Naive thymus-derived CD4-positive, alpha-beta T cell (primary cell): ENCODE measurements around the gene PCSK4. TPM values are rescaled to one million over a fixed set of nuclear protein-coding genes. Genes with fewer than 3 reads are reported as not detected.

Source experiments
- ATAC-seq: fragments of 150-1000 bp; cut with Tn5 transposase; 2 replicates; pipeline ENCODE4 v1.10.0; 2021; ENCODE audit warnings: mild to moderate bottlenecking, moderate library complexity
- CTCF ChIA-PET: fragments of 350-600 bp; sonication (Branson Sonifier 250); formaldehyde crosslinking; loops from one replicate; lab custom pipeline; 2021; ENCODE audit warnings: antibody characterized with exemption; lab: Charles Lee
- POLR2A ChIA-PET: fragments of 350-600 bp; sonication (Branson Sonifier 250); formaldehyde crosslinking; loops from one replicate; lab custom pipeline; 2021; ENCODE audit warnings: antibody characterized with exemption, inconsistent platforms; lab: Charles Lee
- DNase-seq, 9 donors: peaks; one replicate each; pipeline versions ENCODE4 v3.0.0 to v3.0.0-alpha.2; 2020 to 2022; ENCODE audit warnings: mixed read lengths in 1 of 9
- H3K27ac ChIP-seq: one replicate; pipeline ENCODE4 v1.7.0; 2013; ENCODE audit warnings: mild to moderate bottlenecking, low read depth, low read length, moderate library complexity
- H3K27me3 ChIP-seq, 2 donors: one replicate each; pipeline ENCODE4 v1.7.0; 2013; ENCODE audit warnings: low read length in 2 of 2, mild to moderate bottlenecking in 2 of 2, moderate library complexity in 2 of 2; ENCODE audit not compliant: control insufficient read depth in 2 of 2, insufficient read depth in 2 of 2
- H3K36me3 ChIP-seq, 3 experiments: 1 replicate in 2 of 3; 2 replicates in 1 of 3; pipeline ENCODE4 v1.7.0; 2013; ENCODE audit warnings: low read length in 3 of 3, mild to moderate bottlenecking in 3 of 3, moderate library complexity in 1 of 3; ENCODE audit not compliant: insufficient read depth in 3 of 3, control insufficient read depth in 2 of 3
- H3K4me1 ChIP-seq, 2 donors: one replicate each; pipeline ENCODE4 v1.7.0; 2013; ENCODE audit warnings: low read length in 2 of 2, mild to moderate bottlenecking in 2 of 2, moderate library complexity in 1 of 2; ENCODE audit not compliant: control insufficient read depth in 2 of 2, insufficient read depth in 2 of 2
- H3K4me3 ChIP-seq: 2 replicates; pipeline ENCODE4 v1.7.0; 2013; ENCODE audit warnings: mild to moderate bottlenecking, low read length
- H3K9me3 ChIP-seq, 3 experiments: 1 replicate in 2 of 3; 2 replicates in 1 of 3; pipeline ENCODE4 v1.7.0; 2013; ENCODE audit warnings: low read length in 3 of 3; ENCODE audit not compliant: control insufficient read depth in 2 of 3
- H3K27ac Mint-ChIP-seq, 9 donors: one replicate each; pipeline ENCODE4 v1.8.0; 2020 to 2022; ENCODE audit warnings: mixed read lengths in 9 of 9, mild to moderate bottlenecking in 8 of 9, moderate library complexity in 5 of 9, inconsistent platforms in 2 of 9
- H3K27me3 Mint-ChIP-seq, 5 donors: one replicate each; pipeline ENCODE4 v1.8.0; 2021 to 2022; ENCODE audit warnings: mixed read lengths in 5 of 5, mild to moderate bottlenecking in 1 of 5
- H3K36me3 Mint-ChIP-seq, 5 donors: one replicate each; pipeline ENCODE4 v1.8.0; 2020 to 2022; ENCODE audit warnings: mixed read lengths in 5 of 5, mild to moderate bottlenecking in 3 of 5, inconsistent platforms in 1 of 5
- H3K4me1 Mint-ChIP-seq, 7 donors: one replicate each; pipeline ENCODE4 v1.8.0; 2020 to 2022; ENCODE audit warnings: mixed read lengths in 7 of 7, mild to moderate bottlenecking in 3 of 7, inconsistent platforms in 1 of 7
- H3K4me3 Mint-ChIP-seq, 10 donors: one replicate each; pipeline ENCODE4 v1.8.0; 2020 to 2022; ENCODE audit warnings: mild to moderate bottlenecking in 10 of 10, mixed read lengths in 10 of 10, moderate library complexity in 6 of 10, inconsistent platforms in 2 of 10
- H3K9me3 Mint-ChIP-seq, 11 donors: one replicate each; pipeline ENCODE4 v1.8.0; 2020 to 2022; ENCODE audit warnings: mixed read lengths in 11 of 11, mild to moderate bottlenecking in 4 of 11, inconsistent platforms in 1 of 11, moderate library complexity in 1 of 11
- intact Hi-C, 2 donors: fragments of 100-400 bp; cut with micrococcal nuclease; formaldehyde crosslinking; loops; one replicate each; pipeline ENCODE4 v1.15.1; 2023
- polyA plus RNA-seq, 2 donors: library from polyadenylated mRNA; unstranded; fragments of 300-500 nt; fragmentation: Illumina TruSeq; gene quantifications; one replicate each; pipeline ENCODE4 v1.2.3, GENCODE V29; 2021
- total RNA-seq, 6 experiments: library from RNA in 5 of 6; stranded (reverse) in 5 of 6; gene quantifications; 1 replicate in 5 of 6; 2 replicates in 1 of 6; pipeline ENCODE4 v1.2.3 and lab custom pipeline; 2021 to 2026

Gene PCSK4
- total and polyA plus RNA-seq, 7 experiments from 2014 or later = 0.64 to 10.8 (median 7.4) TPM

GRCh38 chr19:1466461-1467214, 23.5 kb downstream of the PCSK4 start:
- Histone ChIP-seq H3K36me3 (no peaks in the 10 kb centered on the region), H3K4me1 (peaks cover 16 to 27% of the 10 kb centered on the region in 2 donors), H3K27me3 (peaks cover 0 to 6% of the 10 kb centered on the region in 2 donors), H3K9me3 (no peaks in the 10 kb centered on the region), H3K27ac (no peak overlapping the region), H3K4me3 (no peak overlapping the region)
- Mint-ChIP-seq H3K9me3 (no peaks in the 10 kb centered on the region), H3K27me3 (peaks cover 0 to 6% (median 0%) of the 10 kb centered on the region in 5 donors), H3K36me3 (no peaks in the 10 kb centered on the region), H3K27ac (no peak overlapping the region), H3K4me1 (peaks cover 0 to 9% (median 5%) of the 10 kb centered on the region in 7 donors), H3K4me3 (peak overlapping the region in 2 of 10 donors; percentile 20 to 58)
- ChIA-PET POLR2A (interaction anchor here (0.7 to 1.4 kb wide), 4 partner anchors 9 to 198 kb away, joined by 3 to 5 read pairs (median 4); partner anchors contain the start of gene CIRBP), CTCF (interaction anchor here (1.9 kb wide), 1 partner anchor 21 kb away, joined by 4 read pairs; no protein-coding TSS in a partner anchor)
- DNase-seq = no peak
- no peak for ATAC-seq
- intact Hi-C loops = loop anchor here in 1 of 2 donors (5.0 kb wide), 1 partner anchor 291 kb away; no protein-coding TSS in a partner anchor

- H3K27me3 Mint-ChIP-seq = peaks cover 0 to 4% (median 0%) of the 10 kb centered on the region in 5 donors
- Histone ChIP-seq H3K4me1 (peaks cover 10 to 21% of the 10 kb centered on the region in 2 donors), H3K4me3 (no peak overlapping the region), H3K36me3 (no peaks in the 10 kb centered on the region), H3K27ac (no peak overlapping the region), H3K27me3 (peaks cover 0 to 6% of the 10 kb centered on the region in 2 donors), H3K9me3 (no peaks in the 10 kb centered on the region)
- DNase-seq (no peak), ATAC-seq (no peak)
- peaks cover 0 to 6% (median under 1%) of the 10 kb centered on the region in 7 donors for H3K4me1 Mint-ChIP-seq
- no peak overlapping the region for H3K27ac Mint-ChIP-seq
- peak overlapping the region in 1 of 10 donors; percentile 58 for H3K4me3 Mint-ChIP-seq
- CTCF ChIA-PET = interaction anchor here (1.9 kb wide), 1 partner anchor 21 kb away, joined by 4 read pairs; no protein-coding TSS in a partner anchor
- H3K9me3 Mint-ChIP-seq = no peaks in the 10 kb centered on the region
- POLR2A ChIA-PET = interaction anchor here (0.6 to 1.4 kb wide), 6 partner anchors 9 to 501 kb away, joined by 3 to 5 read pairs (median 4); partner anchors contain the start of gene CIRBP
- intact Hi-C loops = loop anchor here in 1 of 2 donors (5.0 kb wide), 1 partner anchor 291 kb away; no protein-coding TSS in a partner anchor
- H3K36me3 Mint-ChIP-seq = no peaks in the 10 kb centered on the region
Observed at GRCh38 chr19:1466018-1466460, 24.1 kb downstream of the PCSK4 start.

- DNase-seq = no peak
- Histone ChIP-seq H3K9me3 (no peaks in the 10 kb centered on the region), H3K4me3 (no peak overlapping the region), H3K27me3 (peaks cover 0 to 6% of the 10 kb centered on the region in 2 donors), H3K4me1 (peaks cover 6 to 19% of the 10 kb centered on the region in 2 donors), H3K36me3 (no peaks in the 10 kb centered on the region), H3K27ac (no peak overlapping the region)
- Mint-ChIP-seq H3K9me3 (no peaks in the 10 kb centered on the region), H3K27ac (no peak overlapping the region), H3K36me3 (no peaks in the 10 kb centered on the region), H3K27me3 (peaks cover 0 to 4% (median 0%) of the 10 kb centered on the region in 5 donors), H3K4me3 (no peak overlapping the region), H3K4me1 (peaks cover 0 to 6% (median 0%) of the 10 kb centered on the region in 7 donors)
- intact Hi-C loops = loop anchor here in 1 of 2 donors (5.0 kb wide), 1 partner anchor 292 kb away; no protein-coding TSS in a partner anchor
- ATAC-seq = peak; percentile 36
- CTCF ChIA-PET = interaction anchor here (1.9 kb wide), 1 partner anchor 20 kb away, joined by 4 read pairs; no protein-coding TSS in a partner anchor
- POLR2A ChIA-PET = interaction anchor here (0.6 to 1.1 kb wide), 4 partner anchors 10 to 501 kb away, joined by 3 to 5 read pairs (median 4); partner anchors contain the start of gene CIRBP
Observed at GRCh38 chr19:1465191-1466016, 24.7 kb downstream of the PCSK4 start.

GRCh38 chr19:1461862-1462261, 28.3 kb downstream of the PCSK4 start:
- Mint-ChIP-seq H3K4me3 (no peak overlapping the region), H3K36me3 (peaks cover 0 to 4% (median 0%) of the 10 kb centered on the region in 5 donors), H3K9me3 (peaks cover 0 to 2% (median 0%) of the 10 kb centered on the region in 11 donors), H3K27me3 (peaks cover 0 to 18% (median 4%) of the 10 kb centered on the region in 5 donors), H3K4me1 (peaks cover 0 to 3% (median 0%) of the 10 kb centered on the region in 7 donors), H3K27ac (no peak overlapping the region)
- Histone ChIP-seq H3K9me3 (no peaks in the 10 kb centered on the region), H3K27me3 (peaks cover 0 to 2% of the 10 kb centered on the region in 2 donors), H3K27ac (no peak overlapping the region), H3K4me3 (no peak overlapping the region), H3K4me1 (peaks cover 0 to 2% of the 10 kb centered on the region in 2 donors), H3K36me3 (no peaks in the 10 kb centered on the region)
- CTCF ChIA-PET = no interaction called here
- no peak for ATAC-seq
- POLR2A ChIA-PET = no interaction called here
- DNase-seq = no peak
- intact Hi-C loops = no loop called here

GRCh38 chr19:1460033-1460995, 29.8 kb downstream of the PCSK4 start:
- Mint-ChIP-seq H3K27ac (no peak overlapping the region), H3K36me3 (peaks cover 0 to 4% (median 0%) of the 10 kb centered on the region in 5 donors), H3K4me3 (no peak overlapping the region), H3K27me3 (peaks cover 0 to 27% (median 9%) of the 10 kb centered on the region in 5 donors), H3K4me1 (peaks cover 0 to 9% (median 5%) of the 10 kb centered on the region in 7 donors), H3K9me3 (peaks cover 0 to 3% (median 0%) of the 10 kb centered on the region in 11 donors)
- Histone ChIP-seq H3K27ac (no peak overlapping the region), H3K4me3 (no peak overlapping the region), H3K36me3 (no peaks in the 10 kb centered on the region), H3K27me3 (peaks cover 0 to 5% of the 10 kb centered on the region in 2 donors), H3K9me3 (no peaks in the 10 kb centered on the region), H3K4me1 (peaks cover 5 to 11% of the 10 kb centered on the region in 2 donors)
- CTCF ChIA-PET = no interaction called here
- POLR2A ChIA-PET = interaction anchor here (1.0 kb wide), 1 partner anchor 11 kb away, joined by 4 read pairs; no protein-coding TSS in a partner anchor
- intact Hi-C loops = no loop called here
- ATAC-seq (no peak), DNase-seq (no peak)
